SK-N-MC (cell line): ENCODE measurements around the gene AMPD2.
A peak's percentile ranks its signal among the peaks of the same experiment; 100 is the strongest.

Source experiments
- DNase-seq: peaks from one replicate; pipeline ENCODE4 v3.0.0-alpha.2; 2011; ENCODE audit warnings: low read depth, low spot score
- H3K27ac ChIP-seq: fragments of 200-600 bp; sonication (generic); 2 replicates; pipeline ENCODE4 v1.5.1; 2016; ENCODE audit warnings: mixed run types
- H3K36me3 ChIP-seq: fragments of 200-600 bp; sonication (generic); 2 replicates; pipeline ENCODE4 v1.6.1; 2017; ENCODE audit warnings: antibody characterized with exemption, low read length, mixed read lengths; ENCODE audit not compliant: insufficient read depth
- H3K4me3 ChIP-seq: fragments of 200-600 bp; sonication (generic); 2 replicates; pipeline ENCODE4 v1.5.1; 2016
- H3K9ac ChIP-seq: fragments of 200-600 bp; sonication (generic); 2 replicates; pipeline ENCODE4 v1.8.0; 2017; ENCODE audit warnings: mixed run types, mixed read lengths; ENCODE audit not compliant: insufficient read length
- H3K9me3 ChIP-seq: fragments of 200-600 bp; sonication (generic); 2 replicates; pipeline ENCODE4 v1.6.1; 2017; ENCODE audit warnings: low read depth, mild to moderate bottlenecking, antibody characterized with exemption, low read length, moderate library complexity, mixed read lengths
- EZH2 ChIP-seq: fragments of 200-600 bp; sonication (generic); IDR thresholded peaks from one replicate; pipeline ENCODE4 v1.6.1; 2017; ENCODE audit warnings: antibody characterized with exemption
- FOXP2 ChIP-seq: optimal IDR thresholded peaks from 2 replicates; pipeline ENCODE3; 2011; ENCODE audit warnings: mild to moderate bottlenecking, moderate library complexity; ENCODE audit not compliant: insufficient read depth; ENCODE audit errors: extremely low read length, control extremely low read depth
- POLR2AphosphoS5 ChIP-seq: IDR thresholded peaks from 2 replicates; pipeline ENCODE4 v1.6.1; 2012; ENCODE audit warnings: mild to moderate bottlenecking, low read depth, low read length, borderline replicate concordance

AMPD2 gene

GRCh38 chr1:109644670-109645069, 25.0 kb downstream of the AMPD2 start:
- TF ChIP-seq FOXP2 (no peak), POLR2AphosphoS5 (no peak), EZH2 (no peak)
- Histone ChIP-seq H3K9me3 (no peaks in the 10 kb centered on the region), H3K9ac (no peak overlapping the region), H3K36me3 (no peaks in the 10 kb centered on the region), H3K27ac (no peak overlapping the region), H3K4me3 (no peak overlapping the region)
- no peak for DNase-seq

GRCh38 chr1:109649491-109649914, 29.9 kb downstream of the AMPD2 start:
- DNase-seq, result no peak
- Histone ChIP-seq H3K9me3 (no peaks in the 10 kb centered on the region), H3K9ac (no peak overlapping the region), H3K27ac (no peak overlapping the region), H3K4me3 (no peak overlapping the region), H3K36me3 (no peaks in the 10 kb centered on the region)
- no peak for TF ChIP-seq POLR2AphosphoS5
- no peak for TF ChIP-seq EZH2
- TF ChIP-seq FOXP2, result no peak

- H3K9ac ChIP-seq, result no peak overlapping the region
- DNase-seq, result no peak
- TF ChIP-seq EZH2, result no peak
- TF ChIP-seq FOXP2, result no peak
- no peak for TF ChIP-seq POLR2AphosphoS5
- no peak overlapping the region for H3K27ac ChIP-seq
- H3K36me3 ChIP-seq, result no peaks in the 10 kb centered on the region
- no peaks in the 10 kb centered on the region for H3K9me3 ChIP-seq
- H3K4me3 ChIP-seq, result no peak overlapping the region
These were observed 31.0 kb downstream of the AMPD2 start for GRCh38 chr1:109650609-109651008.

- TF ChIP-seq POLR2AphosphoS5 (no peak), FOXP2 (no peak), EZH2 (no peak)
- no peak overlapping the region for H3K4me3 ChIP-seq
- H3K36me3 ChIP-seq, result no peaks in the 10 kb centered on the region
- DNase-seq, result no peak
- H3K27ac ChIP-seq, result no peak overlapping the region
- H3K9ac ChIP-seq, result no peak overlapping the region
- no peaks in the 10 kb centered on the region for H3K9me3 ChIP-seq
These were observed 32.8 kb downstream of the AMPD2 start for GRCh38 chr1:109652402-109652801.

- Histone ChIP-seq H3K4me3 (no peak overlapping the region), H3K27ac (no peak overlapping the region), H3K36me3 (no peaks in the 10 kb centered on the region), H3K9me3 (no peaks in the 10 kb centered on the region), H3K9ac (no peak overlapping the region)
- TF ChIP-seq FOXP2, result no peak
- no peak for TF ChIP-seq POLR2AphosphoS5
- TF ChIP-seq EZH2, result no peak
- no peak for DNase-seq
These were observed 33.7 kb downstream of the AMPD2 start for GRCh38 chr1:109653306-109653705.

GRCh38 chr1:109654519-109654918, 34.9 kb downstream of the AMPD2 start:
- no peak for TF ChIP-seq EZH2
- TF ChIP-seq FOXP2, result no peak
- TF ChIP-seq POLR2AphosphoS5, result no peak

GRCh38 chr1:109655615-109656519, 36.2 kb downstream of the AMPD2 start, which contains the start of gene GSTM4:
GSTM4 (plus strand) TSS chr1:109656099; CDS start chr1:109656390, 291 bp downstream.
- no peak for DNase-seq
- TF ChIP-seq EZH2, result no peak
- peak; percentile 50; the same call in 1 of the 2 replicates for TF ChIP-seq POLR2AphosphoS5
- no peak for TF ChIP-seq FOXP2
- no peaks in the 10 kb centered on the region for H3K9me3 ChIP-seq
- H3K27ac ChIP-seq, result 0 out of 2 replicates have a peak within 1 kb of the TSS, but pooled peaks have one; percentile 36
- no peaks in the 10 kb centered on the region for H3K36me3 ChIP-seq
- peak within 1 kb of the TSS; percentile 79 for H3K9ac ChIP-seq
- H3K4me3 ChIP-seq, result peak within 1 kb of the TSS; percentile 78

More at GRCh38 chr1:109654519-109654918, 34.9 kb downstream of the AMPD2 start:
- Histone ChIP-seq H3K9me3 (no peaks in the 10 kb centered on the region), H3K4me3 (no peak overlapping the region), H3K9ac (no peak overlapping the region), H3K27ac (peak overlapping the region; percentile 70; the same call in 1 of the 2 replicates), H3K36me3 (no peaks in the 10 kb centered on the region)
- DNase-seq, result no peak

- H3K9me3 ChIP-seq, result no peaks in the 10 kb centered on the region
- TF ChIP-seq POLR2AphosphoS5 (no peak), EZH2 (no peak), FOXP2 (no peak)
- H3K27ac ChIP-seq, result no peak overlapping the region
These were observed 37.8 kb downstream of the AMPD2 start for GRCh38 chr1:109657395-109657794.

GRCh38 chr1:109657970-109658369, 38.3 kb downstream of the AMPD2 start:
- Histone ChIP-seq H3K36me3 (no peaks in the 10 kb centered on the region), H3K4me3 (no peak overlapping the region), H3K9me3 (no peaks in the 10 kb centered on the region), H3K27ac (0 out of 2 replicates have a peak overlapping the region, but pooled peaks have one; percentile 31), H3K9ac (no peak overlapping the region)
- no peak for DNase-seq
- no peak for TF ChIP-seq EZH2
- no peak for TF ChIP-seq POLR2AphosphoS5
- TF ChIP-seq FOXP2, result no peak

More at GRCh38 chr1:109657395-109657794, 37.8 kb downstream of the AMPD2 start:
- Histone ChIP-seq H3K9ac (no peak overlapping the region), H3K36me3 (no peaks in the 10 kb centered on the region), H3K4me3 (no peak overlapping the region)
- no peak for DNase-seq
